BE2C (cell line): ENCODE data around the gene DNASE1L3.

Source experiments
- DNase-seq: peaks from one replicate; pipeline ENCODE4 v3.0.0-alpha.2; 2020
- H3K27me3 ChIP-seq: fragments of 250-450 bp; sonication (Bioruptor Pico); 2 replicates; pipeline ENCODE4 v1.5.1; 2020; ENCODE audit warnings: mild to moderate bottlenecking
- H3K36me3 ChIP-seq: fragments of 250-450 bp; sonication (Bioruptor Pico); 2 replicates; pipeline ENCODE4 v1.5.1; 2020; ENCODE audit warnings: mild to moderate bottlenecking
- H3K4me1 ChIP-seq: fragments of 250-450 bp; sonication (Bioruptor Pico); 2 replicates; pipeline ENCODE4 v1.5.1; 2020
- H3K4me3 ChIP-seq: 2 replicates; pipeline ENCODE4 v1.5.1; 2011; ENCODE audit warnings: low read depth, low read length
- H3K9me3 ChIP-seq: fragments of 250-450 bp; sonication (Bioruptor Pico); 2 replicates; pipeline ENCODE4 v1.5.1; 2020
- TF ChIP-seq, protein P1 (sequence below): IDR thresholded peaks from 2 replicates; pipeline ENCODE4 v1.5.1; 2012; ENCODE audit warnings: mild to moderate bottlenecking, low read depth, low read length

Gene DNASE1L3

DNA sequence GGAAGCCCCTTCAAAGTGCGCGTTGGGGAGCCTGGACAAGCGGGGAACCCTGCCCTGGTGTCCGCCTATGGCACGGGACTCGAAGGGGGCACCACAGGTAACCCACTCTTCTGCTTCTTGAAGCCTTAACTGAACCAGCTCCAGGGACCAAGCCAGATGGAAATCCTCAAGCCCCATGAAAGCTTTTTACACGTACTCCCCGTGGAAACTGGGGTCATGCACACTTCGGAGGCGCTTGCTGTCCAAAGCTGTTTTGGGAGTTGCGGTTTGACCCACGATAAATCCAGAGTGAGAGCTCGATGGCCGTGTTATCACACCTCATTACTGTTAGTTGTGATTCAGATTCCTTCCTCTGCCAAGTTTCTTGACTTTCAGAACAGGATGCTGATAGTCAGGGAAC is 47.5 kb downstream of the DNASE1L3 start:
- H3K27me3 ChIP-seq, result no peaks in the 10 kb centered on the region
- DNase-seq, result no peak
- H3K36me3 ChIP-seq, result no peaks in the 10 kb centered on the region
- no peak overlapping the region for H3K4me3 ChIP-seq
- TF ChIP-seq, protein P1, sequence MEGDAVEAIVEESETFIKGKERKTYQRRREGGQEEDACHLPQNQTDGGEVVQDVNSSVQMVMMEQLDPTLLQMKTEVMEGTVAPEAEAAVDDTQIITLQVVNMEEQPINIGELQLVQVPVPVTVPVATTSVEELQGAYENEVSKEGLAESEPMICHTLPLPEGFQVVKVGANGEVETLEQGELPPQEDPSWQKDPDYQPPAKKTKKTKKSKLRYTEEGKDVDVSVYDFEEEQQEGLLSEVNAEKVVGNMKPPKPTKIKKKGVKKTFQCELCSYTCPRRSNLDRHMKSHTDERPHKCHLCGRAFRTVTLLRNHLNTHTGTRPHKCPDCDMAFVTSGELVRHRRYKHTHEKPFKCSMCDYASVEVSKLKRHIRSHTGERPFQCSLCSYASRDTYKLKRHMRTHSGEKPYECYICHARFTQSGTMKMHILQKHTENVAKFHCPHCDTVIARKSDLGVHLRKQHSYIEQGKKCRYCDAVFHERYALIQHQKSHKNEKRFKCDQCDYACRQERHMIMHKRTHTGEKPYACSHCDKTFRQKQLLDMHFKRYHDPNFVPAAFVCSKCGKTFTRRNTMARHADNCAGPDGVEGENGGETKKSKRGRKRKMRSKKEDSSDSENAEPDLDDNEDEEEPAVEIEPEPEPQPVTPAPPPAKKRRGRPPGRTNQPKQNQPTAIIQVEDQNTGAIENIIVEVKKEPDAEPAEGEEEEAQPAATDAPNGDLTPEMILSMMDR, result no peak
- no peaks in the 10 kb centered on the region for H3K9me3 ChIP-seq
- no peaks in the 10 kb centered on the region for H3K4me1 ChIP-seq

DNA sequence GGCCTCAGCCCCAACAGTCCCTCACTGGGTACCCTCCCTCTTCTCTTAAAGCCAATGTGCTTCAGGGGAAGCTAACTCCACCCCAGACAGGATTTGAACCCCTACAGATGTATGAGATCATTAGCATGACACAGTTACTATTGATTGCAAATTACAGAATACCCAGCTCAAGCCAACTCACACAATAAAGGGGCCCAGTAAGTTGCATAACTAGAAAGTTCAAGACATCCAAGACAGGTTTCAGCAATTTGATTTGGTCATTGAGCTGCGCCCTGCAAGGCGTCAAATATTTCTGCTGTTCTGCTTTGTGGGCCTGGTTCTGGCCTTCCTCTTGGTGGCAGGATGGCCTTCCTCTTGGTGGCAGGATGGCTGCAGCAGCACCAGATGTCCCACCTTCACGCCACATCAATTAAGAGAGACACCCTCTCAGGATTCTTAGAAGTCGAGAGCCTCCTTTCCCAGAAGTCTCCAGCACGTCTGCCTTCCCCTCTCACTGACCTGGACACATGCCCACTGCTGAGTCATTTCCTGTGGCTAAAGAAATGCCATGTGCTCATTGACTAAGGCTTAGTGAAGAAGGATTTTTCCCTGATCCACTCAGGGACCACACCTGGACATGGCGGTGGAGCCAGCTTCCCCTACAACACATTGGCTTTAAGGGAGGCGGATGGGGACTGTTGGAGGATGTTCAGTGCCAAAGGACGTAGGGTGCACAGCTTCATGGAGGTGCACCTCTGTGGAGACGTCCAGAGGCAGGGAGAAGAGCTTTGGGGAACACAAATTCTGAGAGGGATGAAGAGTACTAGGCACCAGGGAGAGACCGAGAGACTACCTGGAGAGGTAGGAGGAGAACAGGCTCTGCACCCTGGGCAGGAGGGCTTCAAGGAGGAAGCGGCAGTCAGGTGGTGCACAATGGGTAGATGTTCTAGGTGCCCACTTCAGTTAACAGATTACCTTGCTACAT is 49.1 kb downstream of the DNASE1L3 start:
- Histone ChIP-seq H3K4me1 (no peaks in the 10 kb centered on the region), H3K9me3 (no peaks in the 10 kb centered on the region), H3K27me3 (no peaks in the 10 kb centered on the region), H3K4me3 (no peak overlapping the region), H3K36me3 (no peaks in the 10 kb centered on the region)
- TF ChIP-seq, protein P1, result no peak
- DNase-seq, result no peak

DNA sequence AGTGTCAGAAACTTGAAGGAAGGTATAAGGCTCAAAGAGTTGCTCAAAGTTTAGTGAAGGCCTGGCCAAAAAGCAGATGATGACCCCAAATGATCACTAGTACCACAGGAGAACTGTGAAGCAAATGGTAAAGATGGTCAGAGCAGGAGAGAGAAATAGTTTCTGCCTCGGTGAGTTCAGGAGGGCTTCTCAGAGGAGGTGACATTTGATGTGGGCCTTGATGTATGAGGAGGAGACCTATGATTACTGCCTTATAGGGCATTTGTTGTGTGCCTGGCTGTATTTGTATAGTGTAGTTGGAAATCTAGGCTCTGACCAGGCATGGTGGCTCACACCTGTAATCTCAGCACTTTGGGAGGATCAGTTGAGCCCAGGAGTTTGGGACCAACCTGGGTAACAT is 50.4 kb downstream of the DNASE1L3 start:
- H3K36me3 ChIP-seq, result no peaks in the 10 kb centered on the region
- no peaks in the 10 kb centered on the region for H3K9me3 ChIP-seq
- no peak overlapping the region for H3K4me3 ChIP-seq
- H3K4me1 ChIP-seq, result no peaks in the 10 kb centered on the region
- TF ChIP-seq, protein P1, result no peak
- no peaks in the 10 kb centered on the region for H3K27me3 ChIP-seq
- no peak for DNase-seq

- Histone ChIP-seq H3K4me1 (no peaks in the 10 kb centered on the region), H3K4me3 (no peak overlapping the region), H3K36me3 (no peaks in the 10 kb centered on the region), H3K9me3 (no peaks in the 10 kb centered on the region), H3K27me3 (no peaks in the 10 kb centered on the region)
- TF ChIP-seq, protein P1, result no peak
- no peak for DNase-seq
These were observed 52.2 kb downstream of the DNASE1L3 start for GRCh38 chr3:58158442-58159153.

DNA sequence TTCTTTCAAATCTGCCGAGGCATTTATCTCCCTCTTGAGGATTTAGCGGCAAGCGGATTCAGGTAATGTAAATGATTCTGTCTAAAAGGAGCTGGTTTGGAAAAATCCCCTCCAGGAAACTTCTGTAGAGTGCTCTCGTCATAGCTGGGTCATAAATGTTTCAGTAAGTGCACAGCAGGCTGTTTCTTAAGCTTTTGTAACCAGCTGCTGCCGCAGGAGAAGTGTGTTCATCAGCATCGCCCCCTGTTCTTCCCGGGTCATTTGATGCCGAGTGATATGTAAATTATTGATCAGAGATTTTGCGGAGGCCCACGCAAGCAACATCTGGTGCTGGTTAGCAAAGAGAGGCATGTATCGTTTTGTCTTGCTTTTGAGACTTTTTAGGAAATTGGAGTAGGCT is 53.1 kb downstream of the DNASE1L3 start:
- Histone ChIP-seq H3K4me1 (no peaks in the 10 kb centered on the region), H3K36me3 (no peaks in the 10 kb centered on the region), H3K9me3 (no peaks in the 10 kb centered on the region), H3K4me3 (no peak overlapping the region), H3K27me3 (no peaks in the 10 kb centered on the region)
- DNase-seq, result no peak
- TF ChIP-seq, protein P1, result no peak
